Gastroesophageal sphincter (tissue), 4 donors: ENCODE results near the gene CEP43. TPM values are rescaled to one million over a fixed set of nuclear protein-coding genes. Genes with fewer than 3 reads are reported as not detected.

ENCODE experiments used
- ATAC-seq: fragments of 150-250 bp; one replicate; pipeline ENCODE4 v1.9.1; 2016; ENCODE audit warnings: mild to moderate bottlenecking, moderate library complexity
- H3K27ac ChIP-seq, 4 donors: fragments of 200-600 bp; sonication (generic) in 3 of 4; 1 replicate in 3 of 4; 2 replicates in 1 of 4; pipeline ENCODE4 v1.5.1; 2016 to 2019
- H3K27me3 ChIP-seq: fragments of 200-600 bp; sonication (generic); one replicate; pipeline ENCODE4 v1.5.1; 2019
- H3K36me3 ChIP-seq, 2 donors: fragments of 200-600 bp; sonication (generic); one replicate each; pipeline ENCODE4 v1.5.1; 2019; ENCODE audit warnings: control low read depth in 1 of 2
- H3K4me1 ChIP-seq, 3 donors: fragments of 200-600 bp; sonication (generic); 1 replicate in 2 of 3; 2 replicates in 1 of 3; pipeline ENCODE4 v1.5.1; 2016 to 2019; ENCODE audit warnings: control low read depth in 2 of 3
- H3K4me3 ChIP-seq, 2 donors: fragments of 200-600 bp; sonication (generic); one replicate each; pipeline ENCODE4 v1.5.1; 2019; ENCODE audit warnings: mild to moderate bottlenecking in 1 of 2, moderate library complexity in 1 of 2
- H3K9me3 ChIP-seq, 3 donors: fragments of 200-600 bp; sonication (generic); one replicate each; pipeline ENCODE4 v1.5.1; 2017 to 2019; ENCODE audit warnings: control low read depth in 2 of 3
- EP300 ChIP-seq: sonication (generic); formaldehyde crosslinking; IDR thresholded peaks from one replicate; pipeline ENCODE4 v1.6.1; 2017; ENCODE audit warnings: antibody characterized with exemption, mild to moderate bottlenecking
- POLR2A ChIP-seq, 2 donors: fragments of 450-650 bp; IDR thresholded peaks; one replicate each; pipeline ENCODE4 v1.6.1; 2017; ENCODE audit warnings: antibody characterized with exemption in 2 of 2, mild to moderate bottlenecking in 2 of 2, moderate library complexity in 1 of 2
- POLR2AphosphoS5 ChIP-seq: sonication (generic); formaldehyde crosslinking; IDR thresholded peaks from one replicate; pipeline ENCODE4 v1.6.1; 2017; ENCODE audit warnings: antibody characterized with exemption
- WGBS, 2 donors: methylation state at CpG; one replicate each; pipeline ENCODE4 v1.1.5; 2018; ENCODE audit warnings: low coverage in 1 of 2; 5-methylcytosine and 5-hydroxymethylcytosine counted together
- total RNA-seq, 4 donors: library from RNA; depleted of rRNA; stranded (reverse); fragments of >200 nt; gene quantifications; one replicate each; pipeline ENCODE4 v1.1.0, GENCODE V29; 2016
- TF ChIP-seq, protein P1 (sequence below), 4 experiments: fragments of 200-600 bp in 2 of 4; fragments of 450-650 bp in 2 of 4; sonication (generic) in 1 of 4; IDR thresholded peaks; one replicate each; pipeline ENCODE4 v1.5.1; 2017 to 2019; ENCODE audit warnings: antibody characterized with exemption in 4 of 4, mild to moderate bottlenecking in 2 of 4, moderate library complexity in 2 of 4

Gene CEP43
- total RNA-seq, 4 donors from 2014 or later: 10.9 to 17.9 (median 11.7) TPM

DNA sequence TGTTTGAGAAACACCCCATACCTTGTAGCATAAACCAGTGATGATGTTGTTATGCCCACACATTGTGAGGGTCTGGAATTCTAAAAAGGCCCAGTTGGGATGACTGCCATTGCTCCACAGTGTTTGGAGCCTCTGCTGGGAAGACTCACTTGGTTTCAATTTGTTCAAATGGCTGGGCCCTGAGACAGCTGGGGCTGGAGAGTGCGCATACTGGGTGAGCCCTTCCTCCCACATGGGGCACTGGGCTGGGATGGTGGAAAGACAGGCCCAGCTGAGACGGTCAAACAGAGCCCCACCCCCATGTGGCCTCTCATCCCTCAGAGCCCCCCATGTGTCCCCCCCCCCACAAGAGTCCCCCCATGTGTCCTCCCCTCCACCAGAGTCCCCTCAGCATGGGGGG, 22.6 kb upstream of the CEP43 start:
- Histone ChIP-seq H3K27me3 (no peaks in the 10 kb centered on the region), H3K27ac (no peak overlapping the region), H3K9me3 (no peaks in the 10 kb centered on the region), H3K36me3 (no peaks in the 10 kb centered on the region), H3K4me1 (no peaks in the 10 kb centered on the region), H3K4me3 (no peak overlapping the region)
- no CpG with 5 or more reads among the region's 2 CpGs for WGBS, 2 donors
- no peak for ATAC-seq
- TF ChIP-seq POLR2A (IDR thresholded peaks at IDR 0.05) (no peak), POLR2AphosphoS5 (no peak), EP300 (no peak)
- TF ChIP-seq, protein P1, sequence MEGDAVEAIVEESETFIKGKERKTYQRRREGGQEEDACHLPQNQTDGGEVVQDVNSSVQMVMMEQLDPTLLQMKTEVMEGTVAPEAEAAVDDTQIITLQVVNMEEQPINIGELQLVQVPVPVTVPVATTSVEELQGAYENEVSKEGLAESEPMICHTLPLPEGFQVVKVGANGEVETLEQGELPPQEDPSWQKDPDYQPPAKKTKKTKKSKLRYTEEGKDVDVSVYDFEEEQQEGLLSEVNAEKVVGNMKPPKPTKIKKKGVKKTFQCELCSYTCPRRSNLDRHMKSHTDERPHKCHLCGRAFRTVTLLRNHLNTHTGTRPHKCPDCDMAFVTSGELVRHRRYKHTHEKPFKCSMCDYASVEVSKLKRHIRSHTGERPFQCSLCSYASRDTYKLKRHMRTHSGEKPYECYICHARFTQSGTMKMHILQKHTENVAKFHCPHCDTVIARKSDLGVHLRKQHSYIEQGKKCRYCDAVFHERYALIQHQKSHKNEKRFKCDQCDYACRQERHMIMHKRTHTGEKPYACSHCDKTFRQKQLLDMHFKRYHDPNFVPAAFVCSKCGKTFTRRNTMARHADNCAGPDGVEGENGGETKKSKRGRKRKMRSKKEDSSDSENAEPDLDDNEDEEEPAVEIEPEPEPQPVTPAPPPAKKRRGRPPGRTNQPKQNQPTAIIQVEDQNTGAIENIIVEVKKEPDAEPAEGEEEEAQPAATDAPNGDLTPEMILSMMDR (IDR thresholded peaks at IDR 0.05): no peak

DNA sequence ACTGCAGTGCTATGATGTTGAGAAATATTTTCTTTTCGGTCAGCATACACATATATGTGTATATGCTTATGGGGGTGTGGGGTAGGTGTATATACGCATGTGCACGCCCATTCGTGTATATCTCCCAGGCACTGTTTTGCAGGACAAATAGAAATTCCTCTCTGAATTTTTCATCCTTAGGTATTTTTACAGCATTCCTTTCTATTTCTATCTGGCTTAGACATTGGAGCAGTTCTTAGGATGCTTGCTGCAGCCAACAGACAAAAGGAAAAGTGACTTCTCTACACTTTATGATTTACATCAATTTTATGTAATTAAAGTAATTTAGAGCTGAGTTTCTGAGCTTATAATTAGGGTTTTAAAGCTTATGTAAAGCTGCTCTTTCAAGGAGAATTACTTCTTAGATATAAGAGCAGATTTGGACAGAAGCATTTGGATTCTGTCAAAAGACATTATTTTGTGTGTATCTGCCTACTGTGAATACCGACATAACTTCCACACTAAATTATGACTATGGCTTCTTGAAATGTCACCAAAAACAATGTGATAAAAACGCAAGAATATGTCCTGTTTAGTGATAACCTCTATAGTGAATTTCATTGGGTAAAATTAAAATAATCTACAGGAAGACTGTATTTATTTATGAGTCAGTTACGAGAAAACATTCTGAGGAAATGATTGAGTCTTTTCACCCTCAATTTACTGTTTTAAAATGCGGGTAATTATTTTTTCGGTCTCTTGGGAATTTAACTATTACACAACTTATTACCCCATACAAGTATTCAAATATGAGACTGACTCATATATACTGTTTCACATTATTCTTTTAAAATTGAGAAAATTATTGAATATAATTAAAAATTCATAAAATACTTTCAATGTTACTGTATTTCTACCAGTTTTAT, 21.3 kb upstream of the CEP43 start:
- H3K9me3 ChIP-seq: no peaks in the 10 kb centered on the region
- H3K27me3 ChIP-seq: no peaks in the 10 kb centered on the region
- H3K27ac ChIP-seq: no peak overlapping the region
- TF ChIP-seq POLR2A (IDR thresholded peaks at IDR 0.05): no peak
- TF ChIP-seq EP300: no peak
- TF ChIP-seq POLR2AphosphoS5: no peak
- TF ChIP-seq, protein P1 (IDR thresholded peaks at IDR 0.05): no peak
- 71 to 81% methylated on average over 5 to 9 of the region's 9 CpGs for whole genome bisulfite sequencing, 2 donors
- no peak for ATAC-seq
- no peaks in the 10 kb centered on the region for H3K4me1 ChIP-seq
- H3K36me3 ChIP-seq: no peaks in the 10 kb centered on the region
- no peak overlapping the region for H3K4me3 ChIP-seq

DNA sequence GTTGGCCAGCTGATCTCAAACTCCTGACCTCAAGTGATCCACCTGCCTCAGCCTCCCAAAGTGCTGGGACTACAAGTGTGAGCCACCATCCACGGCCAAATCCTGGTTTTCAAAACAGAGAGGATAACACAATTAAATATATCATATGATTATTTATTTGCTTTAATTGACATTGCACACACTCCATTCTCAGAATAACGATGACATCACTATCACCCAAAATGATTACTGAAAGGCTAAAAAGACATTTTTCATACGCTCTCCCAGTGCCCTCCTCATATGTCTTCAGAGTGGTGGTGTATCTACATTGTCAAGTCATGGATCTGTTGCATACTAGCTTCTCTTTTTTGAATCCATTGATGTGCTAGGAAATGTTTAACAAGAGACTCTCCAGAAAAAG, 18.5 kb upstream of the CEP43 start:
- no peaks in the 10 kb centered on the region for H3K36me3 ChIP-seq
- ATAC-seq: no peak
- WGBS, 2 donors: 93 to 100% methylated on average over 2 to 3 of the region's 3 CpGs
- TF ChIP-seq, protein P1 (IDR thresholded peaks at IDR 0.05): no peak
- TF ChIP-seq POLR2AphosphoS5: no peak
- TF ChIP-seq POLR2A (IDR thresholded peaks at IDR 0.05): no peak
- no peak for TF ChIP-seq EP300
- H3K9me3 ChIP-seq: no peaks in the 10 kb centered on the region
- no peaks in the 10 kb centered on the region for H3K4me1 ChIP-seq
- no peak overlapping the region for H3K4me3 ChIP-seq
- H3K27ac ChIP-seq: no peak overlapping the region
- no peaks in the 10 kb centered on the region for H3K27me3 ChIP-seq

DNA sequence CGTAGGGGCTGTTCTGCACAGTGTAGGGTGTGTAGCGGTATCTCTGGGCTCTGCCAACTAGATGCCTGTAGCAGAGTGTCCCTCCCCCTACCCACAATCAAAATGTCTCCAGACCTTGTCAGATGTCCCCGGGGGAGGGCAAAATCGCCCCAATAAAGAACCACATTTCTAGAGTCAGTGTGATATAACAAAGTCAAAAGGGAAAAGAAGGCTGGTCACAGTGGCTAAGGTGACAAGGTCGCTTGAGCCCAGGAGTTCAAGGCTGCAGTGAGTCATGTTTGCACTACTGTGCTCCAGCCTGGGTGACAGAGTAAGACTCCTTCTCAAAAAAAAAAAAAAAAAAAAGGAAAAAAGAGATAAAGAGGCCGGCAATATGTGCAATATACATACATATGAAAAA, 11.7 kb upstream of the CEP43 start:
- no peak for ATAC-seq
- no peak for TF ChIP-seq EP300
- no peak for TF ChIP-seq POLR2A (IDR thresholded peaks at IDR 0.05)
- no peak for TF ChIP-seq POLR2AphosphoS5
- TF ChIP-seq, protein P1 (IDR thresholded peaks at IDR 0.05): no peak
- 55 to 71% methylated on average over 5 to 6 of the region's 6 CpGs for WGBS, 2 donors
- no peak overlapping the region for H3K4me3 ChIP-seq
- H3K27me3 ChIP-seq: no peaks in the 10 kb centered on the region
- H3K36me3 ChIP-seq: no peaks in the 10 kb centered on the region
- H3K27ac ChIP-seq: no peak overlapping the region
- H3K9me3 ChIP-seq: no peaks in the 10 kb centered on the region
- H3K4me1 ChIP-seq: peaks cover 0 to 5% (median 0%) of the 10 kb centered on the region in 3 donors

DNA sequence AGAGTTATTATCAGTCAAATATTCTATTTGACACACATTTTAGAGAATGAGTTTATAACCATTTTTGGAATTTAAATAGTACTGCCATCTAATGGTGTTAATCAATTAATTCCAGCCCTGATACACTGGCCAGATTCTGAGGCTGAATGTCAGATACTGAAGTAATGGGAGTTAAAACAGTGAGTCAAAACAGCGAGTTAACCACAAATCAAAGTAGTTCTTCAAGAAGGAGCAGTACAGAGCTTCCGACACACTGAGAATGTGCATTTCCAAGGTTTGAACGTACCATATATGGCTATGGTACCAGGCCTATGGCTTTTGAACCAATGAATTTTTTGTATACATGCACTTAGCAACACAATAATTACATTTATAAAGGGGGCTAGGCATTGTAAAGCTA, 11.3 kb upstream of the CEP43 start:
- no peak for ATAC-seq
- TF ChIP-seq, protein P1 (IDR thresholded peaks at IDR 0.05): no peak
- TF ChIP-seq EP300: no peak
- TF ChIP-seq POLR2AphosphoS5: no peak
- no peak for TF ChIP-seq POLR2A (IDR thresholded peaks at IDR 0.05)
- H3K4me1 ChIP-seq: peaks cover 0 to 5% (median 0%) of the 10 kb centered on the region in 3 donors
- H3K27ac ChIP-seq: no peak overlapping the region
- H3K4me3 ChIP-seq: no peak overlapping the region
- H3K27me3 ChIP-seq: no peaks in the 10 kb centered on the region
- no peaks in the 10 kb centered on the region for H3K36me3 ChIP-seq
- WGBS, 2 donors: 74 to 76% methylated on average over 3 of the region's 3 CpGs
- H3K9me3 ChIP-seq: no peaks in the 10 kb centered on the region
